Liver (tissue), 9 donors: ENCODE results near the gene TRIM26. TPM values are rescaled to one million over a fixed set of nuclear protein-coding genes. Genes with fewer than 3 reads are reported as not detected.

Experiments
- DNase-seq: peaks from one replicate; pipeline ENCODE4 v3.0.0-alpha.2; 2017; ENCODE audit warnings: low spot score
- H3K27ac ChIP-seq, 2 donors: one replicate each; pipeline ENCODE4 v1.7.0; 2013; ENCODE audit warnings: inconsistent platforms in 2 of 2, low read length in 2 of 2, control low read depth in 1 of 2, low read depth in 1 of 2, mild to moderate bottlenecking in 1 of 2
- H3K27me3 ChIP-seq, 4 donors: one replicate each; pipeline versions ENCODE4 v1.6.1 to v1.7.0; 2013; ENCODE audit warnings: low read length in 3 of 4, inconsistent platforms in 1 of 4, mild to moderate bottlenecking in 1 of 4, moderate library complexity in 1 of 4; ENCODE audit not compliant: control insufficient read depth in 4 of 4, insufficient read depth in 4 of 4
- H3K36me3 ChIP-seq, 4 donors: one replicate each; pipeline versions ENCODE4 v1.6.1 to v1.7.0; 2013; ENCODE audit warnings: low read length in 3 of 4, mild to moderate bottlenecking in 3 of 4, low read depth in 1 of 4, moderate library complexity in 1 of 4; ENCODE audit not compliant: control insufficient read depth in 4 of 4, insufficient read depth in 3 of 4
- H3K4me1 ChIP-seq, 4 donors: one replicate each; pipeline versions ENCODE4 v1.6.1 to v1.7.0; 2013; ENCODE audit warnings: low read length in 3 of 4, mild to moderate bottlenecking in 3 of 4, moderate library complexity in 1 of 4; ENCODE audit not compliant: control insufficient read depth in 4 of 4, insufficient read depth in 4 of 4
- H3K4me3 ChIP-seq, 3 donors: one replicate each; pipeline versions ENCODE4 v1.6.1 to v1.7.0; 2013; ENCODE audit warnings: low read length in 3 of 3, control low read depth in 1 of 3, low read depth in 1 of 3, mild to moderate bottlenecking in 1 of 3
- H3K9ac ChIP-seq, 2 donors: one replicate each; pipeline ENCODE4 v1.7.0; 2013; ENCODE audit warnings: low read length in 2 of 2, mild to moderate bottlenecking in 2 of 2, moderate library complexity in 2 of 2, control low read depth in 1 of 2, low read depth in 1 of 2
- H3K9me3 ChIP-seq, 4 donors: one replicate each; pipeline versions ENCODE4 v1.6.1 to v1.7.0; 2013; ENCODE audit warnings: low read length in 3 of 4; ENCODE audit not compliant: control insufficient read depth in 4 of 4
- CTCF ChIP-seq: fragments of 150-350 bp; IDR thresholded peaks from 2 replicates; pipeline ENCODE4 v1.5.1; 2017; ENCODE audit warnings: improper control_type of control experiment, low read depth, low read length; ENCODE audit not compliant: missing input control
- FOXA1 ChIP-seq: IDR thresholded peaks from 2 replicates; pipeline ENCODE4 v1.6.1; 2016; ENCODE audit warnings: antibody characterized with exemption
- GABPA ChIP-seq, 2 donors: IDR thresholded peaks in 1 of 2; conservative IDR thresholded peaks in 1 of 2; 2 replicates each; pipeline ENCODE4 v1.6.1; 2016; ENCODE audit warnings: antibody characterized with exemption in 2 of 2, mild to moderate bottlenecking in 1 of 2, moderate library complexity in 1 of 2
- HNF4A ChIP-seq, 2 donors: conservative IDR thresholded peaks; 2 replicates each; pipeline ENCODE4 v1.6.1; 2016; ENCODE audit warnings: antibody characterized with exemption in 2 of 2, mild to moderate bottlenecking in 2 of 2
- HNF4G ChIP-seq: IDR thresholded peaks from 2 replicates; pipeline ENCODE4 v1.6.1; 2016; ENCODE audit warnings: antibody characterized with exemption
- JUND ChIP-seq, 2 donors: IDR thresholded peaks; 2 replicates each; pipeline ENCODE4 v1.6.1; 2016; ENCODE audit warnings: antibody characterized with exemption in 2 of 2
- MAX ChIP-seq: IDR thresholded peaks from 2 replicates; pipeline ENCODE4 v1.6.1; 2016; ENCODE audit warnings: antibody characterized with exemption
- NR2F2 ChIP-seq: IDR thresholded peaks from 2 replicates; pipeline ENCODE4 v1.6.1; 2016; ENCODE audit warnings: antibody characterized with exemption
- RAD21 ChIP-seq, 2 donors: IDR thresholded peaks; 2 replicates each; pipeline ENCODE4 v1.6.1; 2016; ENCODE audit warnings: antibody characterized with exemption in 2 of 2, mild to moderate bottlenecking in 2 of 2
- TAF1 ChIP-seq: conservative IDR thresholded peaks from 2 replicates; pipeline ENCODE4 v1.6.1; 2016; ENCODE audit warnings: antibody characterized with exemption, mild to moderate bottlenecking
- YY1 ChIP-seq: IDR thresholded peaks from 2 replicates; pipeline ENCODE4 v1.6.1; 2016; ENCODE audit warnings: antibody characterized with exemption, mild to moderate bottlenecking
- WGBS: extraction: QIAGEN DNeasy Blood & Tissue Kit; methylation state at CpG from one replicate; pipeline ENCODE4 v1.1.7; 2013; 5-methylcytosine and 5-hydroxymethylcytosine counted together
- polyA plus RNA-seq, 2 donors: library from polyadenylated mRNA; stranded (reverse) in 1 of 2; unstranded in 1 of 2; fragments of 200-250 nt in 1 of 2; fragments of >200 nt in 1 of 2; fragmentation: Nextera tagmentation in 1 of 2; extraction: Ambion mirVana in 1 of 2; gene quantifications; one replicate each; pipeline versions ENCODE4 v1.2.1 to v1.2.3, GENCODE V29; 2013 to 2015
- total RNA-seq, 2 donors: library from RNA; depleted of rRNA; stranded (reverse); fragments of >200 nt; gene quantifications; one replicate each; pipeline ENCODE4 v1.2.3, GENCODE V29; 2014
- TF ChIP-seq, protein P1 (sequence below): IDR thresholded peaks from 2 replicates; pipeline ENCODE4 v1.6.1; 2016; ENCODE audit warnings: antibody characterized with exemption
- donor health status: healthy.
- donor health status: healthy.
- donor health status: healthy.
- donor health status: healthy.
- donor health status: healthy.

Gene TRIM26
- total and polyA plus RNA-seq, 4 donors: 14.9 to 50.1 (median 23.9) TPM

GRCh38 chr6:30206152-30206551, 7.1 kb downstream of the TRIM26 start:
- no peaks in the 10 kb centered on the region for H3K27me3 ChIP-seq
- H3K4me3 ChIP-seq: no peak overlapping the region
- peak overlapping the region; percentile 82 to 91 for H3K27ac ChIP-seq
- TF ChIP-seq JUND (IDR thresholded peaks at IDR 0.05) (no peak), MAX (no peak), NR2F2 (no peak), GABPA (IDR thresholded peaks at IDR 0.05 in 1 of 2, conservative IDR thresholded peaks at IDR 0.05 in 1 of 2) (no peak), RAD21 (IDR thresholded peaks at IDR 0.05) (no peak)
- TF ChIP-seq, protein P1, sequence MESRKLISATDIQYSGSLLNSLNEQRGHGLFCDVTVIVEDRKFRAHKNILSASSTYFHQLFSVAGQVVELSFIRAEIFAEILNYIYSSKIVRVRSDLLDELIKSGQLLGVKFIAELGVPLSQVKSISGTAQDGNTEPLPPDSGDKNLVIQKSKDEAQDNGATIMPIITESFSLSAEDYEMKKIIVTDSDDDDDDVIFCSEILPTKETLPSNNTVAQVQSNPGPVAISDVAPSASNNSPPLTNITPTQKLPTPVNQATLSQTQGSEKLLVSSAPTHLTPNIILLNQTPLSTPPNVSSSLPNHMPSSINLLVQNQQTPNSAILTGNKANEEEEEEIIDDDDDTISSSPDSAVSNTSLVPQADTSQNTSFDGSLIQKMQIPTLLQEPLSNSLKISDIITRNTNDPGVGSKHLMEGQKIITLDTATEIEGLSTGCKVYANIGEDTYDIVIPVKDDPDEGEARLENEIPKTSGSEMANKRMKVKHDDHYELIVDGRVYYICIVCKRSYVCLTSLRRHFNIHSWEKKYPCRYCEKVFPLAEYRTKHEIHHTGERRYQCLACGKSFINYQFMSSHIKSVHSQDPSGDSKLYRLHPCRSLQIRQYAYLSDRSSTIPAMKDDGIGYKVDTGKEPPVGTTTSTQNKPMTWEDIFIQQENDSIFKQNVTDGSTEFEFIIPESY: no peak
- H3K36me3 ChIP-seq: no peaks in the 10 kb centered on the region
- H3K9me3 ChIP-seq: no peaks in the 10 kb centered on the region
- 75% methylated on average over 7 of the region's 7 CpGs for WGBS
- H3K9ac ChIP-seq: peak overlapping the region in 1 of 2 donors; percentile 17
- DNase-seq: no peak
- peaks cover 22 to 91% (median 88%) of the 10 kb centered on the region in 4 donors for H3K4me1 ChIP-seq

- 95% methylated on average over 1 of the region's 1 CpG for WGBS
- Histone ChIP-seq H3K36me3 (peaks cover 0 to 5% (median under 1%) of the 10 kb centered on the region in 4 donors), H3K27ac (peak overlapping the region; percentile 19 to 58), H3K9me3 (no peaks in the 10 kb centered on the region), H3K4me3 (no peak overlapping the region), H3K4me1 (peaks cover 14 to 86% (median 84%) of the 10 kb centered on the region in 4 donors), H3K27me3 (no peaks in the 10 kb centered on the region), H3K9ac (no peak overlapping the region)
- TF ChIP-seq RAD21 (IDR thresholded peaks at IDR 0.05) (no peak), FOXA1 (no peak), CTCF (no peak), TAF1 (no peak), GABPA (IDR thresholded peaks at IDR 0.05 in 1 of 2, conservative IDR thresholded peaks at IDR 0.05 in 1 of 2) (no peak), HNF4G (no peak), NR2F2 (no peak)
- no peak for DNase-seq
Observed at GRCh38 chr6:30204116-30204515, 9.1 kb downstream of the TRIM26 start.

- TF ChIP-seq RAD21 (IDR thresholded peaks at IDR 0.05) (no peak), YY1 (peak; percentile 17), HNF4A (conservative IDR thresholded peaks at IDR 0.05) (peak in 1 of 2 donors; percentile 9)
- no peaks in the 10 kb centered on the region for H3K9me3 ChIP-seq
- peaks cover 9 to 20% (median 15%) of the 10 kb centered on the region in 4 donors for H3K36me3 ChIP-seq
- peak overlapping the region; percentile 72 to 76 for H3K27ac ChIP-seq
- no peak for DNase-seq
- H3K9ac ChIP-seq: no peak overlapping the region
- peaks cover 12 to 73% (median 67%) of the 10 kb centered on the region in 4 donors for H3K4me1 ChIP-seq
- WGBS: 58% methylated on average over 4 of the region's 4 CpGs
- H3K27me3 ChIP-seq: no peaks in the 10 kb centered on the region
- no peak overlapping the region for H3K4me3 ChIP-seq
Observed at GRCh38 chr6:30202366-30202765, 10.8 kb downstream of the TRIM26 start.
